ENCODE results near the gene HOTAIR.

HOTAIR gene

DNA sequence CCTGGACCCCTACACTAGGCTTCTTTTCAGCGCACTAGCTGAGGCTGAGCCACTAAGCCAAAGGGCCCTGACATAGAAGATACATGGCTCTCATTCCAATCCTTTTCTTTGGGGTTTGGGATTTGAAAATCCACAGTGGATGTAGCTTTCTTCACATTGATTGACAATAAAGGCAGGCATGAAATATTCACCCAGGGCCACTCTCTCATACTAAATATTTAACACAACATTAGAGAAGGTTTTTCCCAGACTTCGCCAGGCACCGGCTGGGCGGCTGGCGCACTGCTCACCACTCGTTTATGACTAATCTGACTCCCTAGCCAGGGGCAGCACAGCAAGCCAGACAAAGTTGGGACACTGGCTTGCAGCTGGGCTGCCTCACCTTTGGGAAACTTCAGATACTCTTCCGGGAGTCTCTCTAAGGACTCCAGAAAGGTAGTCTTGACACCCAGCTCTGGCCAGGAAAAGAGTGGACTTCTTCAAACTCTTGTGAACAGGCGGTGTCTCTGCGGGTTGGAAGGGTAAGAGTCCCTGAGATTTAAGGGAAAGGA lies 2.5 kb downstream of the HOTAIR start:
- peak; percentile 77 for DNase-seq

- DNase-seq: no peak
These were observed 3.1 kb downstream of the HOTAIR start for GRCh38 chr12:53971686-53972085.

- no peak for DNase-seq
These were observed 3.6 kb downstream of the HOTAIR start for GRCh38 chr12:53971129-53971528.

- DNase-seq: no peak
These were observed 4.3 kb downstream of the HOTAIR start for GRCh38 chr12:53970451-53970850.

DNA sequence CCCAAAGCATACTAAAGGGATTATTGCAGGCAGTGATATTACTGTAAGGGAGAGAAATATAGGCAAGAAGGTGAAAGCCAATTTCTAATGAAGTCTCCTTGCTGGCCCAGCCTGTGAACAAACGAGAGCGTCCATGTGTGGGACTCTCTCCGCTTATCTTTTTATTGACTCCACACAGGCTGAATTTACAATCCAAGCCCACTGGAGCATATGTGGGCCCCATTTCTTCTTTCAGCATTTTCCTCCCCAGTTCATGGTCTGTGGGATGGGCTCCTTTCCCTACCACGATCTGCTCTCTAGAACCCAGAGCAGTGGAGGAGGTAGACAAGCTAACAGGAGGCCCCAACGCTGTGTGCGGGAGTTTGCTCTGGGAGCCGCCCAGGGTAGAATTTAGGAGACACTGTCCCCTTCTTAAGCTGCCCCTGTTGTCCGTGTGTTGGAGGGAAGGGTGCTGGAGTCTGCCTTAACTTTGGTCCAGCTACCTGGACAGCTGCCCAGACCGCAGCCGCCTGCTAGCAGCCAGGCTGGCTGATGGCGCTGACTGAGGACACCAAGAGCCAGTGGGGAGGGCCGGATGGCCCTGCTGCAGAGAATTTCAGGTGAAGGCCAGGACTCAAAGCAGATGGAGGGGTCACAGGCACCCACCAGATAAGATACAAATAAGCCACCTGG lies 5.0 kb downstream of the HOTAIR start:
- DNase-seq: no peak

- no peak for DNase-seq
These were observed 6.3 kb downstream of the HOTAIR start for GRCh38 chr12:53968214-53969127.

- DNase-seq: no peak
These were observed 7.3 kb downstream of the HOTAIR start for GRCh38 chr12:53967421-53967925.

DNA sequence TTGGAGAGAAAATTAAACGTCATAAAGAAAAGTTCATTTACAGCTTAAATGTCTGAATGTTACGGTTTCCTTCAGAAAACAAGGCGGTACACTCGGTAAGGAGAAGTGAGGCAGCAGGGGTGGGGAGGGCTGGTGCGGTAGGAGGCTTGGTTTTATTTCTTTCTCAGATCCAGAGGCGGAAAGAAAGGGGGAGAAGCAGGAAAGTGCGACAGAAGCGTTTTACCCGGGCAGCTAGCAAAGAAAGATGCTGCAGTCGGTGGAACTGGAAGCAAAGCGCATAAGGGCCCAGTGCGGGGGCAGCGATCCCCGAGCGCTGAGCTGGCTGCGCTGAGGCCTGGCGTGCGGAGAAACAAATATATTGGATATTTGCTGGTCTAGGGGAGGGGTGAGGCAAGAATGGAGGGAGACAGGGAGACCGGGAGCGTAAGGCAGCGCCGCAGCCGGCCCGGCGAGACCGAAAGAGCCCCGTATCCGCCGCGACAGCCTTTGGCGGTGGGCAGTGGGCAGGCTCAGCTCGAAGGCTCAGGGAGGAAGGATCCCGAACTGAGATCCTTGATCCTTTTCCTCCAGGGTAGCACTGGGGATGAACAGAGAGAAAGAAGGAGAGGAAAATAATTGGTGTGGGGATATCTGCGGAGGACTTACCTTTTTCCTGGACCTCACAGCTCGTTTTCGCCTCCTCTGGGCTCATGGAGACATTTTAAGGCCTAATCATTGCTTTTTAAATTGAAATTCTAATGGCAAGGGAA lies 8.2 kb downstream of the HOTAIR start:
- DNase-seq: no peak

- no peak for DNase-seq
These were observed 8.7 kb downstream of the HOTAIR start for GRCh38 chr12:53966085-53966384.

GRCh38 chr12:53965281-53966084 lies 9.3 kb downstream of the HOTAIR start:
- no peak for DNase-seq

GRCh38 chr12:53964315-53964713 lies 10.4 kb downstream of the HOTAIR start:
- DNase-seq: no peak

DNA sequence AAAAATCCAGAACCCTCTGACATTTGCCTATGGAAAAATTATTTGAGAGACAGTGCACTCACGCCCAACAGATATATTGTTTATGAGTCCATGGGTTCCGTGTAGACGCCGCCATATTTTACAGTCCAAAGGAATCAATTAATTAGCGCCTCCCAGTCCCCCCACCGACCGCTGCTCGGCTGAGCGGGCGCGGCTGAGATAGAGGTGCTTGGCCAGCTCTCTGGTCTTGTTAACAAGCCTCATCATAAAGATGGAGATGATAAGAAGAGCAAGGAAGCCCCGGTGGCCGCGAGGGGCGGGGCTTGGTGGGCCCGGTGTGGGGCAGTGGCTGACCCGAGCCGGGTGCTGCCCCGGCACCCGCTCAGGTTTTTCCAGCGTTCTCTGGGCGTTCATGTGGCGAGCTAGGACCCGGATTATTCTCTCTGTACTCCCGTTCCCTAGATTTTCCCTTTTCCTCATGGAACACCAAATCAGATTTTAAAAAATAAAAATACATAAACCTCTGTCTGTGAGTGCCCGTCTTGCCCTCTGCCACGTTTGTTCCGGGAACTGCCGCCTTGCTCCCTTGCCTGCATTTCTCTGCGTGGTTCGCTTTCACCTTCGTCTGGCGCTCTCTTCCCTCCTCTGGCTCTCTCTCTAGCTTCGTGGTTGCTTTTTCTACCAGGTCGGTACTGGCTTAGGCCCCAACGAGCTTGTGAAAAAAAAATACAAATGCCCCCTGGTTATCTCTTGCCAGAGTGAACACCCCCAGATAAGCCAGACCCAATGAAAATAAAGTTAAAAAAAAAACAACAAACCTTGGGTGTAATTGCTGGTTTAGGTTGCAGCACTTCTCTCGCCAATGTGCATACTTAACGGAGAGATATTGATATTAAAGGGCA lies 11.1 kb downstream of the HOTAIR start:
- DNase-seq: no peak

DNA sequence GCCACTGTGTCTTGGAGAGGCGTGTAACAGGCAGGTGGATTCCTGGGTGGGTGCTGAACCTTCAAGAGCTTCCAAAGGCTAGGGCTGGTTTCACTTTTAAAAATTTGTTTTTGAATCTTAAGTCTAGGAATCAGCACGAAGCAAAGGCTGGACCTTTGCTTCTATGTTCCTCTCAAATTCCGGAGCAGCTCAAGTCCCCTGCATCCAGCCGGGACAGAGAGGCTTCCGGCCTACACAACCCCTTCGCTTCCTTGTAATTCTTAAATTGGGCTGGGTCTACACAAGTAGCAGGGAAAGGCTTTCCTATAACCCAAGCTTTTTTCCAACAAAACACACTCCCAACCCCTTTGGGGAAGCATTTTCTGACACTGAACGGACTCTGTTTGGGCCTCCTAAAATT lies 11.7 kb downstream of the HOTAIR start:
- DNase-seq: no peak

DNA sequence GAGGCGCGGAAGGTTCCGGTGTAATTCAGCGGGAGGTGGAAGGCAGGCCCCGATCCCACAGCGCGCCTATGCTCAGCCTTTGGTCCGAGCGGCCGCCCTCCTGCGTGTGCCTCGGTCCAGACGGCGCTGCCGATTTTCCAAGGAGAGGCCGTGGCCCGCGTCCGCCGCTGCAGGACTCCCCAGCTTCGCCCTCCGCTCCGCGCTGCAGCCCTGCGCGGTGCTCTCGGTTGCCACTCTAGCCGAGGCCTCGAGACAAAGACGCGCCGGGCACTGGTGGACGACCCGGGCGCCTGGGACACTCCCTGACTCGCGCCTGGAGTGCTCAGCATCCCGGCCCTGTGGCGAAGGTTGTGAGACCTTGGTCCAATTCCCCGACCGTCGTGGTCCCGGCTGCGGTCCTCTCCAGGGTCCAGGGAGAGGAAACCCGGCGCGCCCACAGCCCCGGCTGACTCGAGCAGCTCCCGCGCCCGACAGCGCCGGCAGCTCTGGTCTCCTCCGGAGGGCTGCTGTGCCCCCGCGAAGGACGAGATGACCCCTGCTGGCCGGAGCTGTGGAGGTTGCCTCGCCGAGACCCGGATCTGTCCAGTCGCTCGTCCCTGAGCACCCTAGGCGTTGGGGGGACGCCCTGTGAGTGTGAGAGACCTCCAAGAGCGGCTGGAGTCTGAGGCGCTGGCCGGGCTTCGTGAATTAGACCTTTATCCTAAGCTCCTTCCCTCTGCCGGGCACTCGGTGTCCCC lies 13.6 kb downstream of the HOTAIR start:
- no peak for DNase-seq

DNA sequence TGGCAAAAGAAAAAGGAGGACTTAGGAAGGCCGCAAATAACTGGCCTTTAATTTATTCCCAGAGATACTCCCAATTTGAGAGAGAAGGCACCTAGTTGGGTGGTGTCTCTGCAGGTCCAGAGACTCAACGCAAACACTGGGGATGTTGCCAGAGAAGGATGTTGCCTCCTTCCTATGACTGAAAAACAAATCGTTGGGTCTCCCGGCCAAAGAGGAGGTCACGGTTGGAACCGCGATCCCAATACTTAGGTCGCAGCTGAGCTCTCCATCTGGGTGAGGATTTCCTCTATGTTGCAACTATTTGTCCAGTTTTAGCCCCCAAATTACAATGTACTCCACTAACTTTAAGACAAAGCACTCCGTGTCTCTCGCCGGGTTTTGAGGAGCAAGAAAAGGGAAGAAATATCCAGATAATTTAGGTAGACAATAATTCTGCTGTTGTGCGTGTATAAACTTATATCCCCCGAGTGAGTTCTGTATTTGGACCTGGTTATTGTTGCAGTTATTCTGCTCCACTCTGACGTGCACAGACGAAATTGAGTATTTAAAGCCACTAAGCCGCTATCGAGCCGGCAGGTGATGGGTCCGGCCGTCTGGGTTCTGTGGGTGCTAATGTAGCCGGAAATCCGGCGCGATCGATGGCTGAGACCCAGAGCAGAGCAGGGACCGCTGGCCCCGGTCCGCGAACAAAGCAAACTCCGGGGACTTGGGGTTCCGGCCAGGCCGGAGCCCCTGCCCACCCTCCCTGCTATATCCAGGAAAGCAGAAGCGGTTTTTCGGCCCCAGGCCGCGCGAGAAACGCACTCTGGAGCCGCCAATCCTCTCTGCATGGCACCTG lies 14.3 kb downstream of the HOTAIR start:
- DNase-seq: no peak

- DNase-seq: no peak
These were observed 15.4 kb downstream of the HOTAIR start for GRCh38 chr12:53959314-53959713.

DNA sequence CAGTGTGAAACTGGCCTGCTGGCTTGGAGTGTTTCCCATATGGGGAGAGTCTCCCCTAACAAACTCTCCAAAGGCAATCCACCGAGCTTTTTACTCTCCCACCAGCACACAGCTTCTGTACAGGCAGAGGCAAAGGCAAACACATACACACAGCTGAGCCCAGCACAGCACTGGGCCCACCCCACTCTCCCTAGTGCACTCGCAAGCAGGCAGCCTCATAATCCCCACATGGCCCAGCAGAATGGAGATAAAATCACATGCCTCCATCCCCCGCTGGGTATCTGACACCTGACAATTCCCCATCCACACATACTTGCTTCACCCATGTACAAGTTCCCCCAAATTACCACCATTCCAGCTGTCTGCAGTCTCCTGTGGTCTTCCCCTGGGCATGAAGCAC lies 16.6 kb downstream of the HOTAIR start:
- no peak for DNase-seq

- DNase-seq: no peak
These were observed 17.7 kb downstream of the HOTAIR start for GRCh38 chr12:53956914-53957536.

DNA sequence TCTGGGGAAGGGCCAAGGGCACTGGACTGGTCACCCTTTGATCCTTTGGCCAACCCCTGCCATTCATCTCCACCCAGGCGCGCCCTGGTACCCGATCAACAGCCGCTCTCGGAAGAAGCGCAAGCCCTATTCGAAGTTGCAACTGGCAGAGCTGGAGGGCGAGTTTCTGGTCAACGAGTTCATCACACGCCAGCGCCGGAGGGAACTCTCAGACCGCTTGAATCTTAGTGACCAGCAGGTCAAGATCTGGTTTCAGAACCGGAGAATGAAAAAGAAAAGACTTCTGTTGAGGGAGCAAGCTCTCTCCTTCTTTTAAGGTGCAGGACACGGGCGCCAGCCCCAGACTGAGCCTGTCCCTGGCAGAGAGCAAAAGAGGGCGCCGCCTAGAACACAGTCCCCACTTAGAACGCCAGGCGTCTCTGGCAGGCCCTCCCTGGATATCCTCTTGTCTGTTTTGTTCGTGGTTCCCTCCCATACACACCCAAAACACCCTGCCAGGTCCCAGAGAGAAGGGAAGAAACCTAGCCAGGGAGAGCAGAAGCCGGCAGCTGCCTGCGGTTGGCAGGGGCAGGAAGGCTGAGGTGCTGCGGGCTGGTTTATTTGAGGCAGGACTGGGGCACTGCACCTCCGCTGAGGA lies 18.4 kb downstream of the HOTAIR start:
- no peak for DNase-seq
